Subcutaneous abdominal adipose tissue (tissue), 5 donors: ENCODE results near the gene NRP1.
A peak's percentile ranks its signal among the peaks of the same experiment; 100 is the strongest.

Experiments used
- H3K27ac ChIP-seq: one replicate; pipeline ENCODE4 v1.7.0; 2013; ENCODE audit warnings: low read depth, mild to moderate bottlenecking, inconsistent platforms, low read length, moderate library complexity
- H3K27me3 ChIP-seq, 5 donors: one replicate each; pipeline ENCODE4 v1.7.0; 2013; ENCODE audit warnings: low read length in 5 of 5, inconsistent platforms in 1 of 5; ENCODE audit not compliant: control insufficient read depth in 5 of 5, insufficient read depth in 4 of 5
- H3K36me3 ChIP-seq, 5 donors: one replicate each; pipeline ENCODE4 v1.7.0; 2013; ENCODE audit warnings: low read length in 5 of 5; ENCODE audit not compliant: control insufficient read depth in 5 of 5, insufficient read depth in 5 of 5
- H3K4me1 ChIP-seq, 5 donors: one replicate each; pipeline ENCODE4 v1.7.0; 2013; ENCODE audit warnings: low read length in 5 of 5, mild to moderate bottlenecking in 3 of 5, moderate library complexity in 1 of 5; ENCODE audit not compliant: control insufficient read depth in 5 of 5, insufficient read depth in 5 of 5
- H3K4me3 ChIP-seq, 5 donors: one replicate each; pipeline ENCODE4 v1.7.0; 2013; ENCODE audit warnings: low read length in 5 of 5, low read depth in 1 of 5
- H3K9ac ChIP-seq, 5 donors: one replicate each; pipeline ENCODE4 v1.7.0; 2013; ENCODE audit warnings: low read length in 5 of 5, mild to moderate bottlenecking in 4 of 5, moderate library complexity in 3 of 5
- H3K9me3 ChIP-seq, 5 donors: one replicate each; pipeline ENCODE4 v1.7.0; 2013; ENCODE audit warnings: low read length in 5 of 5; ENCODE audit not compliant: control insufficient read depth in 5 of 5
- donor health status: healthy.
- donor health status: healthy.
- donor health status: healthy.
- donor health status: healthy.
- donor health status: healthy.

Gene NRP1

GRCh38 chr10:33237736-33238624 lies 96.5 kb downstream of the NRP1 start:
- H3K9me3 ChIP-seq, result no peaks in the 10 kb centered on the region
- no peaks in the 10 kb centered on the region for H3K27me3 ChIP-seq
- peak overlapping the region; percentile 5 for H3K27ac ChIP-seq
- H3K4me3 ChIP-seq, result no peak overlapping the region
- peaks cover 8 to 53% (median 29%) of the 10 kb centered on the region in 5 donors for H3K36me3 ChIP-seq
- H3K4me1 ChIP-seq, result peaks cover 7 to 55% (median 44%) of the 10 kb centered on the region in 5 donors
- H3K9ac ChIP-seq, result no peak overlapping the region

DNA sequence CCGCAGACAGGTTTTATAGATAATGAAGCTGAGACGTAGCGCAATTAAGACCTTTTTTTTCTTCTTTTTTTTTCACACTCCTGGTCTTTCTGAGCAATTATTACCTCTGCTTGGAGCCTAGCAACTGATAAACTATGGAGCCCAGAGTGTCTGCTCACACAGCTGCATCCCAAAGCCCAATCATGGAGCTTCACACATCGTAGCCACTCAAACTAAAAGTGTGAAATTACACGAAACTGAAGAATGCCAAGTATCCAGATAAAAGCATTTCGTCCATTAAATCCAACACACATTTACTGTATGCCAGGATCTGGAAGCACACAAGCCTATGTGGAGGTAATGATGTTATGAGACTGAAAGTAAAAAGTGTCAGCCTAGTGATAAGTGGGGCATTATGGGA lies 97.6 kb downstream of the NRP1 start:
- Histone ChIP-seq H3K9me3 (no peaks in the 10 kb centered on the region), H3K4me1 (peaks cover 7 to 58% (median 45%) of the 10 kb centered on the region in 5 donors), H3K36me3 (peaks cover 8 to 50% (median 28%) of the 10 kb centered on the region in 5 donors), H3K27ac (peak overlapping the region; percentile 5), H3K9ac (no peak overlapping the region), H3K4me3 (no peak overlapping the region), H3K27me3 (no peaks in the 10 kb centered on the region)

GRCh38 chr10:33235951-33236350 lies 98.5 kb downstream of the NRP1 start:
- no peaks in the 10 kb centered on the region for H3K9me3 ChIP-seq
- no peak overlapping the region for H3K9ac ChIP-seq
- peaks cover 11 to 46% (median 28%) of the 10 kb centered on the region in 5 donors for H3K36me3 ChIP-seq
- peak overlapping the region; percentile 67 for H3K27ac ChIP-seq
- H3K4me1 ChIP-seq, result peaks cover 7 to 56% (median 39%) of the 10 kb centered on the region in 5 donors
- no peak overlapping the region for H3K4me3 ChIP-seq
- H3K27me3 ChIP-seq, result no peaks in the 10 kb centered on the region

GRCh38 chr10:33235251-33235884 lies 99.1 kb downstream of the NRP1 start:
- Histone ChIP-seq H3K27me3 (no peaks in the 10 kb centered on the region), H3K4me3 (no peak overlapping the region), H3K9ac (peak overlapping the region in 1 of 5 donors; percentile 2), H3K27ac (peak overlapping the region; percentile 55), H3K4me1 (peaks cover 7 to 55% (median 36%) of the 10 kb centered on the region in 5 donors), H3K36me3 (peaks cover 11 to 41% (median 28%) of the 10 kb centered on the region in 5 donors), H3K9me3 (no peaks in the 10 kb centered on the region)

GRCh38 chr10:33234831-33235237 lies 99.6 kb downstream of the NRP1 start:
- H3K9ac ChIP-seq, result peak overlapping the region in 1 of 5 donors; percentile 2
- peak overlapping the region; percentile 55 for H3K27ac ChIP-seq
- H3K27me3 ChIP-seq, result no peaks in the 10 kb centered on the region
- H3K9me3 ChIP-seq, result no peaks in the 10 kb centered on the region
- no peak overlapping the region for H3K4me3 ChIP-seq
- peaks cover 7 to 36% (median 24%) of the 10 kb centered on the region in 5 donors for H3K36me3 ChIP-seq
- H3K4me1 ChIP-seq, result peaks cover 7 to 61% (median 41%) of the 10 kb centered on the region in 5 donors

- peak overlapping the region; percentile 64 for H3K27ac ChIP-seq
- no peaks in the 10 kb centered on the region for H3K27me3 ChIP-seq
- no peak overlapping the region for H3K4me3 ChIP-seq
- H3K4me1 ChIP-seq, result peaks cover 7 to 69% (median 49%) of the 10 kb centered on the region in 5 donors
- H3K9ac ChIP-seq, result no peak overlapping the region
- no peaks in the 10 kb centered on the region for H3K9me3 ChIP-seq
- peaks cover 5 to 24% (median 16%) of the 10 kb centered on the region in 5 donors for H3K36me3 ChIP-seq
These were observed 100.8 kb downstream of the NRP1 start for GRCh38 chr10:33233635-33234034.

DNA sequence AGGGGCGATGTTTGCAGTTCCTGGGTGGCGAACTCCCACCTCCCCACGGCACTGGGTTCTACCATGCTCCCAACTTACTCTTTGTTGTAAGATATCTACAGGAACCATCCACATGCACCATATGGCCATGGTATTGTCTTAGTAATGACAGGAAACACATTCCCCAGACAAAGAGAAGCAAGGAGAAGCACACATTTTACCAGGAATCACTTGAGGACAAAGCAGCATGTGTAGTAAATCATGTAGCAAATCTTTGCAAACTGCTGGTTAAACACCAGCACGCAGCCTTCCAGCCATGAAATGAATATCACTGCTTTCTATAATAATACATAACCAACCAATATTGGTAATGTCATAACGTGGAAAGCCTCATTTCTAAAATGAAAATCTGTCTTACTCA lies 101.2 kb downstream of the NRP1 start:
- H3K9me3 ChIP-seq, result no peaks in the 10 kb centered on the region
- no peak overlapping the region for H3K4me3 ChIP-seq
- peaks cover 2 to 20% (median 12%) of the 10 kb centered on the region in 5 donors for H3K36me3 ChIP-seq
- no peaks in the 10 kb centered on the region for H3K27me3 ChIP-seq
- peak overlapping the region; percentile 64 for H3K27ac ChIP-seq
- H3K4me1 ChIP-seq, result peaks cover 7 to 69% (median 49%) of the 10 kb centered on the region in 5 donors
- H3K9ac ChIP-seq, result no peak overlapping the region

GRCh38 chr10:33231621-33232350 lies 102.7 kb downstream of the NRP1 start:
- Histone ChIP-seq H3K9ac (no peak overlapping the region), H3K4me3 (no peak overlapping the region), H3K27ac (no peak overlapping the region), H3K27me3 (no peaks in the 10 kb centered on the region), H3K9me3 (no peaks in the 10 kb centered on the region), H3K36me3 (peaks cover 4 to 18% (median 9%) of the 10 kb centered on the region in 5 donors), H3K4me1 (peaks cover 7 to 65% (median 49%) of the 10 kb centered on the region in 5 donors)

GRCh38 chr10:33229949-33230267 lies 104.6 kb downstream of the NRP1 start:
- H3K9ac ChIP-seq, result no peak overlapping the region
- H3K27ac ChIP-seq, result no peak overlapping the region
- no peak overlapping the region for H3K4me3 ChIP-seq
- H3K36me3 ChIP-seq, result peaks cover 17 to 33% (median 28%) of the 10 kb centered on the region in 5 donors
- peaks cover 2 to 47% (median 31%) of the 10 kb centered on the region in 5 donors for H3K4me1 ChIP-seq
- no peaks in the 10 kb centered on the region for H3K9me3 ChIP-seq
- no peaks in the 10 kb centered on the region for H3K27me3 ChIP-seq
